Caco-2 (cell line): ENCODE data around the gene KNCN. TPM values are rescaled to one million over a fixed set of nuclear protein-coding genes. Genes with fewer than 3 reads are reported as not detected.

ENCODE experiments used
- BruUV-seq: library from RNA; stranded (reverse); fragments of 400-500 nt; replicated peaks from 2 replicates; lab custom pipeline; 2021; lab: Mats Ljungman, UMichigan
- CTCF ChIA-PET: fragments of 300-600 bp; sonication (Branson Sonifier 250); formaldehyde crosslinking; loops from one replicate; lab custom pipeline; 2022; ENCODE audit warnings: antibody characterized with exemption; lab: Charles Lee
- POLR2A ChIA-PET: fragments of 300-600 bp; sonication (Branson Sonifier 250); formaldehyde crosslinking; loops from one replicate; lab custom pipeline; 2022; ENCODE audit warnings: antibody characterized with exemption; lab: Charles Lee
- DNase-seq, 2 experiments: peaks; one replicate each; pipeline versions ENCODE4 v3.0.0 to v3.0.0-alpha.2; 2020 to 2022
- H3K27me3 ChIP-seq: replicated peaks from 2 replicates; pipeline ENCODE4 v1.6.0; 2011; ENCODE audit warnings: low read length; ENCODE audit not compliant: control insufficient read depth, insufficient read depth
- H3K36me3 ChIP-seq: 2 replicates; pipeline ENCODE4 v1.5.1; 2011; ENCODE audit warnings: low read length; ENCODE audit not compliant: control insufficient read depth, insufficient read depth
- H3K4me1 ChIP-seq: fragments of 250-450 bp; sonication (Bioruptor Pico); 2 replicates; pipeline ENCODE4 v1.5.1; 2020; ENCODE audit warnings: mild to moderate bottlenecking
- H3K4me3 ChIP-seq: 2 replicates; pipeline ENCODE4 v1.5.1; 2011; ENCODE audit warnings: low read depth, mild to moderate bottlenecking, control low read depth, low read length
- H3K9me3 ChIP-seq: fragments of 250-450 bp; sonication (Bioruptor Pico); 2 replicates; pipeline ENCODE4 v1.5.1; 2020; ENCODE audit warnings: mild to moderate bottlenecking, moderate library complexity
- H3K27ac Mint-ChIP-seq: one replicate; pipeline ENCODE4 v1.8.0; 2022; ENCODE audit warnings: mixed read lengths; ENCODE audit not compliant: unreplicated experiment
- H3K27me3 Mint-ChIP-seq: one replicate; pipeline ENCODE4 v1.8.0; 2022; ENCODE audit warnings: mixed read lengths; ENCODE audit not compliant: insufficient read depth, unreplicated experiment
- H3K36me3 Mint-ChIP-seq: one replicate; pipeline ENCODE4 v1.8.0; 2022; ENCODE audit warnings: mild to moderate bottlenecking, mixed read lengths; ENCODE audit not compliant: insufficient read depth, unreplicated experiment
- H3K4me1 Mint-ChIP-seq: one replicate; pipeline ENCODE4 v1.8.0; 2022; ENCODE audit warnings: low read depth, mixed read lengths; ENCODE audit not compliant: unreplicated experiment
- H3K4me3 Mint-ChIP-seq: one replicate; pipeline ENCODE4 v1.8.0; 2022; ENCODE audit warnings: mild to moderate bottlenecking, moderate library complexity, mixed read lengths; ENCODE audit not compliant: unreplicated experiment
- H3K9me3 Mint-ChIP-seq: one replicate; pipeline ENCODE4 v1.8.0; 2022; ENCODE audit warnings: mixed read lengths; ENCODE audit not compliant: unreplicated experiment
- intact Hi-C: fragments of 100-400 bp; cut with micrococcal nuclease; formaldehyde crosslinking; loops from one replicate; pipeline ENCODE4 v1.10.0; 2022; ENCODE audit not compliant: unreplicated experiment
- total RNA-seq: library from RNA; stranded (reverse); gene quantifications from 2 replicates; pipeline ENCODE4 v1.2.3, GENCODE V29; 2022
- TF ChIP-seq, protein P1 (sequence below), 2 experiments: fragments of 200-600 bp in 1 of 2; IDR thresholded peaks; 1 replicate in 1 of 2; 2 replicates in 1 of 2; pipeline versions ENCODE4 v1.5.1 to v1.8.0; 2011 to 2022; ENCODE audit warnings: antibody characterized with exemption in 1 of 2, control low read depth in 1 of 2, inconsistent platforms in 1 of 2, low read depth in 1 of 2, low read length in 1 of 2, mild to moderate bottlenecking in 1 of 2, moderate library complexity in 1 of 2; ENCODE audit not compliant: insufficient read depth in 1 of 2, severe bottlenecking in 1 of 2, unreplicated experiment in 1 of 2

KNCN gene
- total RNA-seq, 1 experiment from 2014 or later = not detected

DNA sequence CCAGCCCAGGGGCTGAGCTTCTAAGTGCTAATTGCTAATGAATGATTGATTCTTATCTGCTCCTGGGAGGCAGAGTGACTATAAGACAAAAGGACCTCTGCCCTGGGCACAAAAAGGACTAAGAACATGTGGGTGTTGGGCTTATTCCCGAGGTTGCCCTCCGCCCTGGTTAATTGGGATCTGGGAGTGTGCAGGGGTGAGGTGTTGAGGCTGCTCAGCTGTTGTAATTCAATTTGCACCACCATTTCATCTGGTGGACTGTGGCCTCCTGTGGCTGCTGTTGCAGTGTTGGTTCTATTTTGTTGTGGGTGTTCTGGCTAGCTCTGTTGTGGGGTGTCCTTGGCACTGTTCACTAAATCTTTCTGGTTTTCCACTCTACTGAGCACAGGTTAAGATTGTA, 13.3 kb downstream of the KNCN start:
- Histone ChIP-seq H3K27me3 (no peaks in the 10 kb centered on the region; the same call in 1 of the 2 replicates), H3K9me3 (no peaks in the 10 kb centered on the region)

DNA sequence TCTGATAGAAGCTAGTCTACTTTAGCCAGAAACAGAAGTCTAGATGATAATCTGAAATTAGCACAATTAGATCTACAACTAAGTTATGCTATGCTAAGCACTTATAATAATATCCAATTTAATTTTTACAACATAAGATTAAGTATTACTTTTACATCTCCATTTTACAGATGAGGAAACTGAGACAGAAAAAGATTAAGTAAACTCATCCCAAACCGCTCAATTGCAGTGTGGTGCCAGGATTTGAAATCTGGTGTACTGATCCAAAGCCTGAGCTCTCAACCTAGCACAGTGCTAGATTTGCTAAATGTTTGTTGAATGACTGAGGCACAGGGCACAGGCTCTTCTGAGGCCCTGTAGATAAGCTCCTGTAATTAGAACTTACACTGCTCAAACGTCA, 13.8 kb downstream of the KNCN start:
- Histone ChIP-seq H3K4me3 (no peak overlapping the region), H3K9me3 (no peaks in the 10 kb centered on the region), H3K36me3 (no peaks in the 10 kb centered on the region), H3K27me3 (no peaks in the 10 kb centered on the region; the same call in 1 of the 2 replicates), H3K4me1 (no peaks in the 10 kb centered on the region)
- no TSS peak for BruUV-seq
- Mint-ChIP-seq H3K27me3 (peaks cover 9% of the 10 kb centered on the region), H3K9me3 (peaks cover 10% of the 10 kb centered on the region), H3K4me3 (no peak overlapping the region), H3K36me3 (peaks cover 6% of the 10 kb centered on the region), H3K4me1 (no peaks in the 10 kb centered on the region), H3K27ac (no peak overlapping the region)
- intact Hi-C loops = no loop called here
- ChIA-PET CTCF (no interaction called here), POLR2A (no interaction called here)
- DNase-seq = no peak
- TF ChIP-seq, protein P1, sequence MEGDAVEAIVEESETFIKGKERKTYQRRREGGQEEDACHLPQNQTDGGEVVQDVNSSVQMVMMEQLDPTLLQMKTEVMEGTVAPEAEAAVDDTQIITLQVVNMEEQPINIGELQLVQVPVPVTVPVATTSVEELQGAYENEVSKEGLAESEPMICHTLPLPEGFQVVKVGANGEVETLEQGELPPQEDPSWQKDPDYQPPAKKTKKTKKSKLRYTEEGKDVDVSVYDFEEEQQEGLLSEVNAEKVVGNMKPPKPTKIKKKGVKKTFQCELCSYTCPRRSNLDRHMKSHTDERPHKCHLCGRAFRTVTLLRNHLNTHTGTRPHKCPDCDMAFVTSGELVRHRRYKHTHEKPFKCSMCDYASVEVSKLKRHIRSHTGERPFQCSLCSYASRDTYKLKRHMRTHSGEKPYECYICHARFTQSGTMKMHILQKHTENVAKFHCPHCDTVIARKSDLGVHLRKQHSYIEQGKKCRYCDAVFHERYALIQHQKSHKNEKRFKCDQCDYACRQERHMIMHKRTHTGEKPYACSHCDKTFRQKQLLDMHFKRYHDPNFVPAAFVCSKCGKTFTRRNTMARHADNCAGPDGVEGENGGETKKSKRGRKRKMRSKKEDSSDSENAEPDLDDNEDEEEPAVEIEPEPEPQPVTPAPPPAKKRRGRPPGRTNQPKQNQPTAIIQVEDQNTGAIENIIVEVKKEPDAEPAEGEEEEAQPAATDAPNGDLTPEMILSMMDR (IDR thresholded peaks at IDR 0.05; ENCODE audit: insufficient read depth in 1 of 2, low read depth in 1 of 2, low read length in 1 of 2, severe bottlenecking in 1 of 2, unreplicated experiment in 1 of 2) = no peak

More for the DNA sequence above, 13.3 kb downstream of the KNCN start:
- no peaks in the 10 kb centered on the region for H3K36me3 ChIP-seq
- ChIA-PET POLR2A (no interaction called here), CTCF (no interaction called here)
- Mint-ChIP-seq H3K4me3 (no peak overlapping the region), H3K9me3 (peaks cover 10% of the 10 kb centered on the region), H3K4me1 (no peaks in the 10 kb centered on the region), H3K36me3 (peaks cover 6% of the 10 kb centered on the region), H3K27me3 (peaks cover 9% of the 10 kb centered on the region), H3K27ac (no peak overlapping the region)
- intact Hi-C loops = no loop called here
- no peak overlapping the region for H3K4me3 ChIP-seq
- no TSS peak for BruUV-seq
- TF ChIP-seq, protein P1 (IDR thresholded peaks at IDR 0.05; ENCODE audit: insufficient read depth in 1 of 2, low read depth in 1 of 2, low read length in 1 of 2, severe bottlenecking in 1 of 2, unreplicated experiment in 1 of 2) = no peak
- no peaks in the 10 kb centered on the region for H3K4me1 ChIP-seq
- no peak for DNase-seq

DNA sequence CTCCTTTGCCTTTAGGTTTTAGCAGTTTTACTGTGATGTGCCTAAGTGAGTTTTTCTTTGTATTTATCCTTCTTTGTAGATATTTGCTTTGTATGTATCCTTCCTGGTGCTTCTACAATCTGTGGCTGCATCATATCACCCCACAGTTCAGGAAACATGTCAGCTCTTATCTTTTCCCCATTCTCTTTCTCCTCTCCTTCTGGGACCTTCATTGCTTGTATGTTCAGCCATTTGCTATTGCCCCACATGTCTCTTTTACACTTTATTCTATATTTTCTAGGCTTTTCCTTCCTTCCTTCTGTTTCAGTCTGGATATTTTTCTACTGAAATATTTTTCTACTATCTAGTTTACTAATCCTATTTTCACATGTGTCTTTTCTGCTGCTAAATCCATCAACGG, 14.9 kb downstream of the KNCN start:
- Histone ChIP-seq H3K27me3 (no peaks in the 10 kb centered on the region; the same call in 1 of the 2 replicates), H3K4me1 (no peaks in the 10 kb centered on the region), H3K4me3 (no peak overlapping the region), H3K36me3 (no peaks in the 10 kb centered on the region), H3K9me3 (no peaks in the 10 kb centered on the region)
- Mint-ChIP-seq H3K9me3 (peaks cover 10% of the 10 kb centered on the region), H3K4me1 (no peaks in the 10 kb centered on the region), H3K36me3 (peaks cover 6% of the 10 kb centered on the region), H3K27me3 (peaks cover 11% of the 10 kb centered on the region), H3K4me3 (no peak overlapping the region), H3K27ac (no peak overlapping the region)
- no TSS peak for BruUV-seq
- ChIA-PET POLR2A (no interaction called here), CTCF (interaction anchor here (0.6 to 0.7 kb wide), 2 partner anchors 9 to 18 kb away, joined by 3 read pairs; no protein-coding TSS in a partner anchor)
- intact Hi-C loops = no loop called here
- no peak for DNase-seq
- TF ChIP-seq, protein P1 (IDR thresholded peaks at IDR 0.05; ENCODE audit: insufficient read depth in 1 of 2, low read depth in 1 of 2, low read length in 1 of 2, severe bottlenecking in 1 of 2, unreplicated experiment in 1 of 2) = no peak
